ENCODE data around the gene TMIE. TPM values are rescaled to one million over a fixed set of nuclear protein-coding genes. Genes with fewer than 3 reads are reported as not detected.
"Not testable (repeated sequence)": the region's sequence is repeated elsewhere in the genome, so short reads cannot be mapped to it uniquely, and the experiment has no call there.

The TMIE gene
- total RNA-seq, 2 donors from 2014 or later, result not detected

- DNase-seq (no peak), ATAC-seq (no peak)
- 50 to 78% methylated on average over 2 to 4 of the region's 4 CpGs for WGBS, 2 donors
- intact Hi-C loops (cut with DNase I), result loop anchor here (5.0 kb wide), 1 partner anchor 294 kb away; no protein-coding TSS in a partner anchor
- Histone ChIP-seq H3K4me3 (no peak overlapping the region), H3K9me3 (no peaks in the 10 kb centered on the region), H3K36me3 (replicated peaks in 1 of 2; ENCODE audit: insufficient read depth in 1 of 2, low read depth in 2 of 2) (no peaks in the 10 kb centered on the region), H3K4me1 (peaks cover 12% of the 10 kb centered on the region), H3K27me3 (no peaks in the 10 kb centered on the region), H3K27ac (no peak overlapping the region)
- TF ChIP-seq POLR2A (IDR thresholded peaks at IDR 0.05), result no peak
- TF ChIP-seq CTCF (IDR thresholded peaks at IDR 0.05), result no peak
These were observed 1.9 kb downstream of the TMIE start for GRCh38 chr3:46703013-46703520.

GRCh38 chr3:46704346-46704745 lies 3.2 kb downstream of the TMIE start:
- not testable (repeated sequence) for H3K27ac ChIP-seq; H3K27me3 ChIP-seq; H3K9me3 ChIP-seq; H3K4me3 ChIP-seq; H3K36me3 ChIP-seq (replicated peaks in 1 of 2; ENCODE audit: insufficient read depth in 1 of 2, low read depth in 2 of 2); ATAC-seq; DNase-seq
- 22 to 23% methylated on average over 4 to 7 of the region's 7 CpGs for WGBS, 2 donors
- intact Hi-C loops (cut with DNase I), result loop anchor here (5.0 kb wide), 1 partner anchor 293 kb away; no protein-coding TSS in a partner anchor
- peaks cover 12% of the 10 kb centered on the region for H3K4me1 ChIP-seq

GRCh38 chr3:46705022-46705530 lies 3.9 kb downstream of the TMIE start:
- DNase-seq (peak; percentile 81 to 84 (median 84)), ATAC-seq (peak; percentile 85)
- no peaks in the 10 kb centered on the region for H3K36me3 ChIP-seq (replicated peaks in 1 of 2; ENCODE audit: insufficient read depth in 1 of 2, low read depth in 2 of 2)
- no peaks in the 10 kb centered on the region for H3K9me3 ChIP-seq
- H3K4me3 ChIP-seq, result no peak overlapping the region
- no peaks in the 10 kb centered on the region for H3K27me3 ChIP-seq
- H3K4me1 ChIP-seq, result peaks cover 12% of the 10 kb centered on the region
- intact Hi-C loops (cut with DNase I), result loop anchor here (5.0 kb wide), 1 partner anchor 197 kb away; no protein-coding TSS in a partner anchor
- WGBS, 2 donors, result 23 to 83% methylated on average over 1 to 4 of the region's 4 CpGs
- H3K27ac ChIP-seq, result no peak overlapping the region
- TF ChIP-seq POLR2A (IDR thresholded peaks at IDR 0.05) (no peak), CTCF (IDR thresholded peaks at IDR 0.05) (peak; percentile 90 to 98 (median 96))

GRCh38 chr3:46705751-46706552 lies 4.8 kb downstream of the TMIE start:
- Histone ChIP-seq H3K4me1 (peaks cover 5% of the 10 kb centered on the region), H3K27me3 (no peaks in the 10 kb centered on the region), H3K9me3 (no peaks in the 10 kb centered on the region), H3K36me3 (replicated peaks in 1 of 2; ENCODE audit: insufficient read depth in 1 of 2, low read depth in 2 of 2) (no peaks in the 10 kb centered on the region), H3K4me3 (no peak overlapping the region), H3K27ac (no peak overlapping the region)
- DNase-seq (peak in 1 of 4 donors; percentile 3), ATAC-seq (no peak)
- no peak for TF ChIP-seq CTCF (IDR thresholded peaks at IDR 0.05)
- TF ChIP-seq POLR2A (IDR thresholded peaks at IDR 0.05), result no peak
- 63 to 73% methylated on average over 11 to 18 of the region's 19 CpGs for WGBS, 2 donors
- intact Hi-C loops (cut with DNase I), result loop anchor here (5.0 kb wide), 1 partner anchor 196 kb away; no protein-coding TSS in a partner anchor
